Vagina (tissue), 2 donors: Measurements from ENCODE around the gene KLHL40. TPM values are rescaled to one million over a fixed set of nuclear protein-coding genes. Genes with fewer than 3 reads are reported as not detected.

ENCODE experiments used
- DNase-seq, 2 donors: peaks; one replicate each; pipeline ENCODE4 v3.0.0-alpha.2; 2017; ENCODE audit errors: extremely low spot score in 2 of 2
- H3K27ac ChIP-seq: fragments of 200-600 bp; sonication (generic); one replicate; pipeline ENCODE4 v1.5.1; 2019
- H3K27me3 ChIP-seq: fragments of 200-600 bp; sonication (generic); one replicate; pipeline ENCODE4 v1.5.1; 2019
- H3K36me3 ChIP-seq, 2 donors: fragments of 200-600 bp; sonication (generic); one replicate each; pipeline ENCODE4 v1.5.1; 2017 to 2019
- H3K4me1 ChIP-seq: fragments of 200-600 bp; sonication (generic); one replicate; pipeline ENCODE4 v1.5.1; 2019
- H3K4me3 ChIP-seq, 2 donors: fragments of 200-600 bp; sonication (generic); 1 replicate in 1 of 2; 2 replicates in 1 of 2; pipeline ENCODE4 v1.5.1; 2016 to 2019
- H3K9me3 ChIP-seq: fragments of 200-600 bp; sonication (generic); one replicate; pipeline ENCODE4 v1.5.1; 2019
- CTCF ChIP-seq, 3 experiments: fragments of 450-650 bp in 2 of 3; fragments of 200-600 bp in 1 of 3; sonication (generic) in 1 of 3; IDR thresholded peaks; one replicate each; pipeline ENCODE4 v1.5.1; 2017 to 2019; ENCODE audit warnings: antibody characterized with exemption in 3 of 3, mild to moderate bottlenecking in 2 of 3, moderate library complexity in 2 of 3
- POLR2A ChIP-seq, 2 donors: fragments of 450-650 bp; IDR thresholded peaks; one replicate each; pipeline ENCODE4 v1.6.1; 2017; ENCODE audit warnings: antibody characterized with exemption in 2 of 2, mild to moderate bottlenecking in 2 of 2, moderate library complexity in 2 of 2
- POLR2AphosphoS5 ChIP-seq, 2 donors: sonication (generic); formaldehyde crosslinking; IDR thresholded peaks; one replicate each; pipeline ENCODE4 v1.9.0; 2017; ENCODE audit warnings: antibody characterized with exemption in 2 of 2, mild to moderate bottlenecking in 2 of 2, low read depth in 1 of 2; ENCODE audit not compliant: insufficient read depth in 1 of 2
- intact Hi-C: fragments of 100-400 bp; cut with DNase I; formaldehyde crosslinking; loops from one replicate; pipeline ENCODE4 v1.15.1; 2023
- total RNA-seq: library from RNA; depleted of rRNA; stranded (reverse); fragments of >200 nt; gene quantifications from one replicate; pipeline ENCODE4 v1.2.3, GENCODE V29; 2016

The KLHL40 gene
- total RNA-seq, 1 donor from 2014 or later, result not detected

- H3K27me3 ChIP-seq, result no peaks in the 10 kb centered on the region
- TF ChIP-seq CTCF (IDR thresholded peaks at IDR 0.05) (no peak), POLR2AphosphoS5 (IDR thresholded peaks at IDR 0.05; ENCODE audit: insufficient read depth in 1 of 2, low read depth in 1 of 2) (no peak), POLR2A (IDR thresholded peaks at IDR 0.05) (no peak)
- no peak overlapping the region for H3K4me3 ChIP-seq
- no peaks in the 10 kb centered on the region for H3K9me3 ChIP-seq
- H3K27ac ChIP-seq, result no peak overlapping the region
- intact Hi-C loops, result no loop called here
- H3K36me3 ChIP-seq, result no peaks in the 10 kb centered on the region
- no peaks in the 10 kb centered on the region for H3K4me1 ChIP-seq
- peak in 1 of 2 donors; percentile 84 for DNase-seq
Measured at GRCh38 chr3:42704136-42704841, 19.0 kb downstream of the KLHL40 start.

GRCh38 chr3:42705058-42705767 lies 19.9 kb downstream of the KLHL40 start:
- no peak overlapping the region for H3K27ac ChIP-seq
- no peak overlapping the region for H3K4me3 ChIP-seq
- peak in 1 of 2 donors; percentile 91 for DNase-seq
- no peaks in the 10 kb centered on the region for H3K4me1 ChIP-seq
- H3K36me3 ChIP-seq, result no peaks in the 10 kb centered on the region
- no peaks in the 10 kb centered on the region for H3K27me3 ChIP-seq
- H3K9me3 ChIP-seq, result no peaks in the 10 kb centered on the region
- no peak for TF ChIP-seq POLR2A (IDR thresholded peaks at IDR 0.05)
- TF ChIP-seq POLR2AphosphoS5 (IDR thresholded peaks at IDR 0.05; ENCODE audit: insufficient read depth in 1 of 2, low read depth in 1 of 2), result no peak
- TF ChIP-seq CTCF (IDR thresholded peaks at IDR 0.05), result no peak
- intact Hi-C loops, result no loop called here

- Histone ChIP-seq H3K9me3 (no peaks in the 10 kb centered on the region), H3K27me3 (no peaks in the 10 kb centered on the region), H3K36me3 (no peaks in the 10 kb centered on the region), H3K4me1 (no peaks in the 10 kb centered on the region), H3K4me3 (no peak overlapping the region), H3K27ac (no peak overlapping the region)
- peak in 1 of 2 donors; percentile 79 for DNase-seq
- intact Hi-C loops, result no loop called here
- no peak for TF ChIP-seq POLR2A (IDR thresholded peaks at IDR 0.05)
Measured at GRCh38 chr3:42705962-42706585, 20.7 kb downstream of the KLHL40 start.

GRCh38 chr3:42706721-42707619 lies 21.6 kb downstream of the KLHL40 start:
- intact Hi-C loops, result no loop called here
- no peaks in the 10 kb centered on the region for H3K36me3 ChIP-seq
- DNase-seq, result peak in 1 of 2 donors; percentile 89

More at GRCh38 chr3:42706721-42707619, 21.6 kb downstream of the KLHL40 start:
- TF ChIP-seq POLR2A (IDR thresholded peaks at IDR 0.05), result no peak
- no peak for TF ChIP-seq POLR2AphosphoS5 (IDR thresholded peaks at IDR 0.05; ENCODE audit: insufficient read depth in 1 of 2, low read depth in 1 of 2)
- TF ChIP-seq CTCF (IDR thresholded peaks at IDR 0.05), result no peak
- no peak overlapping the region for H3K27ac ChIP-seq
- H3K4me1 ChIP-seq, result no peaks in the 10 kb centered on the region
- no peaks in the 10 kb centered on the region for H3K9me3 ChIP-seq
- H3K4me3 ChIP-seq, result no peak overlapping the region
- H3K27me3 ChIP-seq, result no peaks in the 10 kb centered on the region
